DMS53 (cell line): Measurements from ENCODE around the gene MAP2.

Source experiments
- DNase-seq: peaks from one replicate; lab custom pipeline; 2025; lab: John Stamatoyannopoulos, UW

The MAP2 gene

DNA sequence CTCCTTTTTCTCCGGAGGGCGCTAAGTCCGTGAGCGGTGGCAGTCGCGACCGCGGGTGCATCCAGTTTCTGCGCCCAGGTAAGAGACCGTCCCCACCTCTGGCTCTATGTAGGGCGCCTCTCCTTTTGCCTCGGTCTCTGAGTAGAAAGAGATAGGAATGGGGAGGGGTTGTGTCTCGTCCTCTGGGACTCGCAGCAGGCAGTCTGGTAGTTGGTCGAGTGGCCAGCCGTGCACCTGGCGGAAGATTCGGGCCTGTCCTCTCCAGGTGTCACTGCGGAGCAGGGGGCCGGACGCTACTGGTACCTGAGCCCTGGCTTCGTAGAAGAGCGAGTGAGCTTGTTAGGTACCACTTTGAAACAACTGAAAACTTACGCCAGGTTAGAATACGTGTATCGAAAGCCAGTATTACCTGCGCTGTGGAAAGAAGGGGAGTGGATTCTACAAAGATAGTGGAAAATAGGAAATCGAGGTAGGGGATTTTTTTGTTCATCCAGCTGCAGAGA lies 403 bp downstream of the MAP2 start:
- peak; percentile 91 for DNase-seq

DNA sequence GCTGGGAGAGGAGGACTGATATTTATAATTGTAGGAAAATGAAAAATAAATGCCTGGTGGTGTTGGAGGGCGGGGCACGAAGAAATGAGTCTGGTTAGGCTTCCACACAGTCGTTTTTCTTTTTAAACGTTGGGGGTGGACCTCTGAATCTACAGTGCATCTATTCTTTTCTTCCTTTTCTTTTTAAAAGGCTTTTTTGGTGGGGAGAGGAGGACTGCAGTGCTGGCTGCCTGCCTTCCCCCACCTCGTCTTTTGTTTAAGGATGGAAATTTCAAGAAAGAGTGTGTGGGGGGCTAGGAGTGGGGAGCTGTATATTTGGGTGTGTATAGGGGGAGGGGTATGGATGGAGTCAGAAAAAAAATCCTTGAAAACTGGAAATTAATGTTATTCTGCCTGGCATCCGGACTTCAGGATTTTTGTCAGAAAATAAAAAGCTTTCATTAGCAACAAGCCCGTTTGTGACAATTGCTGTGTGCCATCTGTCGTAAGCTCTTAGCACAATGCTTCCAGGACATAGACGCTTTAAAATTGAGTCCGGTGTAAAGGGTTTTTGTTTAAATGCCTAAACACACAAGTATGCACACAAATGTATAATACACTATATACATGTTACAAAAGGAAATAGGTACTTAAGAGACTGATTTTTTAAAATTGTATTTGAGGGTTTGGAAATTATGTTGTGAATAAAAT lies 1.1 kb downstream of the MAP2 start:
- peak; percentile 65 for DNase-seq

DNA sequence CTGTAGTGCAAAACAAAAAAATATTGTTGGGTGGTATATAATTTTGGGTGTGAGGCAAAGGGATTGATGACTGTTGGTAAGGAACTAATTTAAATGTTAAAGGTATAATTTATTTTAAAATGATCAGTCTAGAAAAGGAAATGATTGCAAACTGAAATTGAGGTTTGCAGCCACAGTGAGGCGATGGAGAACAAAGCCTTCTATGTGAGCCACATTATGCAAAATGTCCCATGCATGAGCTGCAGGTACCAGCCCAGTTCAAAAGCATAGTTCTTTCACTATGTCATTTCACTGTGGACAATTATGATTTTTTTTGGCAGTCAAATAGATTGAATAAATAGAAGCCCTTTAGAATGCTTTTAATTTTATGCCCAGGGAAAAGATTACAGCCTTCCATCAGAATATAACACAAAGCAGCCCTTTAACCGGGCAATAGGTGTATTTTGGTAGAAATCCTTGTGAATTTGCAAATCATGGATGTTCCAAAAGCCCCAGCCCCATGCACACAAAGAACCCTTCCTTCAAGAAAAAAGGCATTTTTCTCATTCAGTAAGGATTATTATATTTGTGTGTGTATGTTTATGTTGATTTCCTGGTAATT lies 1.7 kb downstream of the MAP2 start:
- peak; percentile 88 for DNase-seq

DNA sequence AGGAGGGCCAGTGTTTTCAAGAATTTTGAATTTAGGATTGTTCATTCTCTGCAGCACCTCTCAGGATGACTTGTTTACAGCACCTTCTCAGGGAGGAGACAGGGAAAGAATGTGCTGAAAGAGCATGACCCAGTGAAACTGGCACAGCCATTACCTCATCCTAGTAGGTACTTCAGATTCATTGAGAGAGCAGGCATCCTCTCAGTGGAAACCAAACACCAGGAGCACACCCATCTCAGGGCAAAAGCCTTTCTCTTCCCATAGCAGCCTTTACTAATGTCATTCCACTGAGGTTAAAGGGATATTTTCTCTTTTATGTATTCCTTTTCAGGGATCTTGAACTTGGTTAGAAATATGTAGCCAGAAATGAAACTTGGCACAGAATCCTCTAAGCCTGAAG lies 2.6 kb downstream of the MAP2 start:
- peak; percentile 97 for DNase-seq

DNA sequence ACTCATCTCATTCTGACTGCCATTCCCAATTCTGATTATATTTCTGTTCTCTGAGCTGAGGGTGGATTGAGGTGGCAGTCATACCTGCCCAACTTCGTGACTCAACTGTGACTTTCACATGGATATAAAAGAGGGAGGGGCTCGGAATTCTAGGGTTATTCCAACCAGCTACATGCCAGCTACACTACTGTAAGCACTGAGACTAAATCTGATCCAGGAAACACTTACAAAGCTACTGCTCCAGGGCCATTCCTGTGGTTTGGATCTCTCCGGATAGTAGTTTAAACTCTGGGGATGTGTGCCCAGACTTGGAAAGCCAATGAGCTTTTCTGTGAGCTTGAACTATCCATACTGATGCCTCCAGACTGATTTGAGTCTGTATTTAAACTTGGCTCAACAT lies 7.9 kb downstream of the MAP2 start:
- no peak for DNase-seq

DNA sequence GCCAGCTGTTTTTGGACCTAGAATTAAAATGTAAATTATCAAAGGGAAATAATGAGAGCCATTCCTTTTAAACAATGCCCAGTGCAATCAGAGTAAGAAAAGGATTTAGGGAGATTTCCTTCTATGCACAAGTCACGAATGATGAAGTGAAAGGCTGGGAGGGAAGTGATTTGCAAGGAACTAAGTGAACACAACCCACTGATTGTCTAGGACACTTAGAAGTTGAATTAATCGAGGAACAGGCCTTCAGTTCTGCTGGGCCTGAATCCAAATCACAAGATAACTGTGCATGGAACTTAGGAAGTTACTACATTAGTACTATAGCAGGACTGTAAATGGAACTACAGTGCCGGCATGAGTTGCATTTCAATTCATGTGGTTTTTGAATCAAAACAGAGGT lies 17.7 kb downstream of the MAP2 start:
- no peak for DNase-seq

DNA sequence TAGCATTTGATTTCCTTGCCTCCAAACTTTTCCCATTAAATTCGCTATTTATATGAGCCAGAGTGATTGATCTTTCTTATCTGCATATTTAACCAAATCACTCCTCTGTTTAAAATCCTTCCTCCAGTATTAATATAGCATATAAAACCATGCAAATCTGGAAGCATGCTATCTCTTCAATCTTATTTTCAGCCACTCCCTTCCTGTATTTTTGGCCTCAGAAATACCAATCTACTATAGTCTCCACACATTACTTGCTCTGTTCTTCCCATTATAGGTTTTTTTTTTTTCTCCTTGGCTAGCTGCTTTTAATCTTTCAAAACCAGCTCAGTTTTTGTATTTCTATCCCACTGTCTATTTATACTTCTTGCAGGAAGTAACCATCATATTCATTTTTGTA lies 19.1 kb downstream of the MAP2 start:
- DNase-seq = no peak

DNA sequence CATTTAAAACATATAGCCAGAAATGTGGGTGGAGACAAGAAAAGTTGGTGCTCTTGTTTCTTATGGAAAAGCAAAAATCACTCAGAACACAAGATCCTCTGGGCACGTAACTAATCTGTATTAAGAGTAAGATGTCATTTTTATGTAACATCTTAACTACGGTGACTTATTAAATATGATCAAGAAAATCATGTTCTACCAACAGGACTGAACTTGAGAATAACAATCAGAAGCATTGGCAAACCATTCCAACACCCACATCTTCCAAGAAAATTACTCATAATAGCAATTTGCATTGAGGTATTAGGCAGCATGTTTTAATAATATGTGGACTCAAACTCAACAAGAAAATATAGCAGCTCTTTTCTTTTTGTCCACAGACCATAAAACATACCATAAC lies 21.6 kb downstream of the MAP2 start:
- no peak for DNase-seq

DNA sequence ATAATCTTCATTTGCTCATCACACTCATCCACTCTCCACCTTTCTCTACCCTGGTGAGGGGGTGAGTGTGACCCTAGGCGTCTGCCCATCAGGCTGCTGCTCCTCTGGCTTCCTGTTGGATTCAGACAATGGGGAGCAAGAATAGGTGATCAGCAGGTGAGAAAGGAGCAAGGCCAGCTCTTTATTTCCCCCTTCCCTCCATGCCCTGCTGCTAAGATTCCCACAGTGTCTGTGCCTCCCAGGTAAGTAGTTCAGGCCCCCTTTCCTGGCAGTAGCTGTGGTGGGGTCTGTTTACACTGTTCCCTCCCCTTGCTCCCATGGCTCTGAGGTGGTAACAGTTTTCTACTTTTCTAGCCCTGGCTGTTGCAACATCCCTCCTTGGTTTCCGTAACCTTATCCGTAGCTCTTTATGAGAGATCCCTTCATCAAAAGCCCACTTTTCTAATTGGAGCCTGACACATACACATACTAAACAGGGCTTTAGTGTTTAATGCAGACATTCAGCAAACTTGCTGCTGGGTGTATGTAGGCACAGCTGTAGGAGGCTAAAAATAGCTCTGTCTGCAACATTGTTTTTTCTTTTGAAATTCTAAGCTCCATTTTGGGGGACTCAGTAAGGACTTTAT lies 27.5 kb downstream of the MAP2 start:
- no peak for DNase-seq

DNA sequence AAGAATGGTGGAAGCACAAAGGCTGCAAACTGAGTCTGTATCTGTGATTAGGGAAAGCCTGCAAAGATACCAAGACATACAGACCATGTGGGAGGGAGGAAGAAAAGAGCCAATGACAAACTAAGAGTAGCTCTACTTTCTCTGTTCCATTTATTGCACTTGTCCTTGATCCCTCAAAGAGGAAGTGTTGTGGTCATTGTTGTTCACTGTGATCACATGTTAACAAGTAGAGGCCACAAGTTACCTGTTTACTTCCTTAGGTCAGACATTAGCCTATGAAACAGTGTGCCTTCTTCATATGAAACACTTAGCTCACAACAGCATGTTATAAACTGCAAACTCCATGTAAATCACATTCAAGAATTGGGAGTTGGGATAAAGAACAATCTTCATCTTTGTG lies 32.6 kb downstream of the MAP2 start:
- no peak for DNase-seq

DNA sequence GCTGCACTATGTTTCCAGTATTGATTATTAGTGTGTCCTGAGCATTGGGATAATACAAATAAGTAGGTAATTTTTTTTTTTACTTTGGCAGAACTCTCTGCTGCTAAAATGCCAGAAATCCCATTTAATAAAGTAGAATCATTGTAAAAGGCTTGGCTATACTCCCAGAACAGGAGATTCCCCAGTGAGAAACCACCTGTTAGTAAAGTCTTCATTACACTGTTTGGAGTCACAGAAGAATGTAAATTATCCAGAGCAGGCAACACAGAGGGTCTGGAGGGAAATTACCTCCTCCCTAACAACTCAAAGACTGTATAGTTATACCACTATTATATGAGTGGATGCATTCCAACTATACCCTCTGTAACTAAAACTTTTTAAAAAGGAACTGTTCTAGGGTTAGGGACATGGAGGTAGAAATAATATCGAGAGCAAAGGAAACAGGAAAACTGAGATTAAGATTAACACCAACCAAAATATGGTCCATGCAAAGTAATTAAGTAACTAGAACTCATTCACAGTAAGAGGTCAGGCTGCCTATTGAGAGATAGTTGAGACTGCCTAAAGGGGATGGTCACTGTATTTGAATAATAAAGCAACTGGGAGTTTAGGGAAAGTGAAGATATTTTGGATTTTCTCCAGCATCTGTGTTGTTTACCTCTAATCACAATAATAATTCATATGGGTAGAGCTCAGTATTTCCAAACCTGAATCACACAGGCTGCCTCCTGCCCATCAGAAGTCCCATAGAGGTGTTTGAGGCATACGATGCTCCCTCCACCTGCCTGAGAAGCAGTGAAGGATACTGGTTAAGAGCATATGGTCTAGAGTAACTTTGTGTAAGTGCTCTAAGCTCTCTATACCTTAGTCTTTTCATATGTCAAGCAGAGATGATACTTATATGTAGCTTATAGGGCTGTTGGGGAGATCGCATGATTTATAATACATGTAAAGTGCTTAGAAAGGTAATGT lies 34.4 kb downstream of the MAP2 start:
- DNase-seq = no peak

DNA sequence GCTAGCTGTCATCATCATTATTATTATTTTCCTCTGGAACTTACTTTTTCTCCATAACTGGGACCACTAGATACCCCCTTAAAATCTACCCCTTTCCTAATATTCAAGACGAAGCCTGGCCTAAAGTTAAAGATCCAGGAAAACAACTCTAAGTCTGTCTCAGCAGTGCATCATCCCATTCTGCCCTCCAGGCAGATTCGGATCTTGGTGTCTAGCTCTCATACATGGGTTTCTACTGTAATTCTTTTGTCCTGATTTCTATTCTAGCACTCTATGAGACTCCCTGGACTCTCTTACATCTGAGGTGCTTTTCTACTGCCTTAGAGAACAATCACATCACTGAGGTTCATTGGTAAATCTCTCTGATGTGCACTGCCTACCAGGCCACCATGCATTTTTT lies 35.5 kb downstream of the MAP2 start:
- DNase-seq = no peak

DNA sequence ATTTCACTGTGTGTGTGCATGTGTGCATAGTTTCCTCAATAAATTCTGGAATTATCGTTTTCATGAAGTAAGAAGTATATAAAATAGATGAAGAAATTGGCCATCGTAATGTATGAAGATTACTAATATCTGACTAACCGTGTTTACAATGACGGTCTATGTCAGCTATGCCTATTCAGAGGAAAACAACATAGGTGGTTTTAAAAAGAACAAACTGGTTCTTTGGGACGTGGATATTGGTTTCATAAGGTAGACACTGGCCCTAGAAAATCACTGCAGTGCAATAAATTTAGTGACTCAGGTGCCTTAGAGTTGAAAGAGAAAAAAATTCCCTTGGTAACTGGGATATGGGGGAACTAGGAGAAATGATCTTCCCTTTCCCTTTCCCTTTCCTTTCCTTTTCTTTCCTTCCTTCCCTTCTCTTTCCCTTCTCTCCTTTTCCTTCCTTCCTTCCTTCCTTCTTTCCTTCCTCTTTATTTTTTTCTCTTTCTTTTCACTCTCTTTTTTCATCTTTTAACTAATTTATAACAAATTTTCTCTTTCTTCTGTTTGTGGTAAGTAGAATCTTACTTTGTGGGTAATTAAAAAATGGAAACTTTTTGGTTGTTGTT lies 36.4 kb downstream of the MAP2 start:
- no peak for DNase-seq

DNA sequence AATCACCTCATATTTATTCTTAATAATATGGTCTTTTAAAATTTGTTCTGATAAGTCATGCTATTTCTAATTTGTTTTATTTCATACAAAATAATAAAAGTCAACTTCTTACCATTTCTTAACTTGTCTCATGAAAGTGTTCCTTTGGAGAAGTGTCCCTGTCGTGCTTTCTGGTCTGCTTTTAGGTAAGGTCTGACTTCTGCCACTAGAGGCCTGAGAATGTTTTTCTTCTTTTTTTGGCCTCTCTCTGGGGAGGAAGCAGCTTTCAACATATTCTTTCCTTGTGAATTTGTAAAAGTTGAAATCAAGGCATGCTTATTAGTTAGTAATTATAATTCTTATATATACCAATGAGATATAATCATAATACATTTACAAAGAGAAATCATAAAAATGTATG lies 39.4 kb downstream of the MAP2 start:
- peak; percentile 11 for DNase-seq

DNA sequence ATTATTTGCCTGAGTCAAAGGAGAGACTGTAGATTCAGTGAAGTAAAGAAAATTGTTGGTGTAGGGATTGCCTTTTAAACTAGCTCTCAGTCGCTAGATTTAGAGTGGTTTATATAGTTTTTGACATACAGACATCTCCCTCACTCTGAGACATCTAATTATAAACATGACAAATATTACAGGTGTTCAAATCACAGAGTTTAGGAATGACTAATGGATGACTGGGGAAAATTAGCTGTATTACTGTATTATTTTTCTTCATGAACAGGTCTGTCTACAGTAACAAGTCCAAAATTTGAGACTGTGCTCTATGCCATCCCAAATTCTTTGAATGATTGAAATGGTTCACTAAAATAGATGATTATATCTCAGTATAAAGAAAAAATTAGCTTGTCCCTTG lies 40.0 kb downstream of the MAP2 start:
- DNase-seq = no peak

DNA sequence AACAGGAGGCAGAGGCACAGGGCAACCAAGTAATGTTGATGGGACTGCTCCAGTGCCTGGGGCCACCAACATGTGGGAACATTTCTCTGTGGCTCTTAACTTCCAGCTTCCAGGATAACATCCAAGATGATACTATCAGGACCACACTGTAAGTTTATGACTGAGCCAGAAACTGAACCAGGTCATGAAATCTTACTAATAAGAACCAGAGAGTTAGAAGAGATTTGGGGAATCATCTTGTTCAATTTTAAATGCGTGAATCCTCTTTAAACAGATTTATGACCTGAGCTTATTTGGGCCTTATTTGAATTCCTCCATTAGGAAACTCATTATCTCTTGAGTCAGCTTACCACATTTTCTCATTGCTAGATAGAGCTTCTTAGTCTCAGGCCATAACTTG lies 45.0 kb downstream of the MAP2 start:
- DNase-seq = no peak

DNA sequence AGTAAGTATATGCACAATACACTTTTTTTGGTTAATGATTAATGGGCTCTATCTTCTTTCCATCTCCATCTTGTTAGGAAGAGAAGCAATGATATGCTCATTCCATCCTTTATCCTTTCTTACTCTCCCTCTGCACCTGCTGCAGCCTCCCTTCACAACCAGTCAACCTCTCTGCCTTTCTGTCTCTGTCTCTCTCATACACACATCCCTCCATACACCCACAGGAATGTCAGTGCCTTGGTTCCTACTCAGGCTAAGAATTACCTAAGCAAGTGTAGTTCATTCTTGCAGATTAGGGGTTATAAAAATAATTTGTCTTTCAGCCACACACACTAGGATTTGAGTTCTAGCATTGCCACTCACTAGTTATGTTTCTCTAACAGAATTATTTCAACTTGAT lies 45.6 kb downstream of the MAP2 start:
- no peak for DNase-seq

DNA sequence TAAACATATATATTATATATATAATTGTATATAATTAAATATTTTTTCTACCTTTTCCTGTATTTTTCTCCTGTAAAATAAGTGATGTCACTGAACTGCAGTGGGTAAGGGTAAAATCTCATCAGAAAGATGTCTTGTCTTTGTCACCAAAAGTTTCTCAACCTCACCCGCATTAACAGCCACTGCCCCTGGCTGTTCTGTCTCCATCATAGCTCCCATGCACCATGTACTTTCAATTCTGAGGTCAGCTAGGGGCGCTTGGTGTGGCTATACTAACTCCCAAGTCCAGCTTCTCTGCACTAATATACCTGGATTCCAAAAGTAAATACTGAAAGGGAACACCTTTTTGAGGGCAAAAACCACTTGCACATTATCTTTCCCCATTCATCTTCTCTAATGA lies 46.6 kb downstream of the MAP2 start:
- DNase-seq = no peak

DNA sequence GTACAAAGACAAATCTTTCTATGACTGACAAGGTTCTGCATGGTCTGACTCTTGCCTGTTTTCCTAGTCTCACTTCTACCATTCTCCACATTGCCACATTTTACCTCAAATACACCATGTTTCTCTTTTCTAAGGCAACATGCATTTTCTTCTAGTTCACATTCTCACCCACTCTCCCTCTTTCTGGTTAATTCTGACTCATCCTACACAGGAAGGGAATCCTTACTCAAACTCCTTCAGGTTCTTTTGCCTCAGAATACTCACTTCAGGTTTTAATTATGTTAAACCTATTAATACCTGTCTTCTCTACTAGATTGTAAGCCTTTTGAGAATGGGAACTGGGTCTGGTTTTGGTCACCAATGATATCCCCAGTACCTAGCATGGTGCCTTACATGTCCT lies 47.2 kb downstream of the MAP2 start:
- peak; percentile 24 for DNase-seq

DNA sequence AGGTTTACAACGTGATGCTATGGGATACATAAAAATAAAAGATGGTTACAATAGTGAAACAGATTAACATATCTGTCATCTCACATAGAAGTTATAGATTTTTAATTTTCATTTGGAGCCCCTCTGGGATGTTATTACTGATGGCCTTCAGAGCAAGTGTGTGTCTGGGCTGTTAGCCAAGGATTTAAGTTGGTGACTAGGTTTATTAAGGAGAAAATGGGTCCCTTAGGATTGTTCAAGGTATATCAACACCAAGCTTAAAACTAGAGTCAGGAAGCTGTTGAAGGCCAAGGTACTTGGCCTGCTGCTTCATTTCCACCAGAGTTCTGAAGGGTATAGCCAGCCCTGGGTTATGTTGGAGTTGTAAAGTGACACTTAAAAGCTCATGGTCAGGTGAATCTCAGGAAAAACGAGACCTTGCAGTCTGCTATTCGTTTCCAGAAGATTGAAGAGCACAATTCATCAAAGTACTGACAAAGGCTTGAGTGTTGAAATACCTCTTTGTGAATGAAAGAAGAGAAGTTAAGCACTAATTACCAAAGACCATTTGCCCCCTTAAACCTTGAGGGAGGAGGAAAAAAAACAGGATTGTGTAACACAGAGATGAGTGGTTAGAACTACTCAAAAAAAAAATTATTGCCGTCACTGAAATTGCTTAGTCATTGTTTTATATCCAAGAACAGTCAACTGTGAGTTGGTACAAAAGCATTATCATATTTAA lies 48.4 kb downstream of the MAP2 start:
- DNase-seq = peak; percentile 84

DNA sequence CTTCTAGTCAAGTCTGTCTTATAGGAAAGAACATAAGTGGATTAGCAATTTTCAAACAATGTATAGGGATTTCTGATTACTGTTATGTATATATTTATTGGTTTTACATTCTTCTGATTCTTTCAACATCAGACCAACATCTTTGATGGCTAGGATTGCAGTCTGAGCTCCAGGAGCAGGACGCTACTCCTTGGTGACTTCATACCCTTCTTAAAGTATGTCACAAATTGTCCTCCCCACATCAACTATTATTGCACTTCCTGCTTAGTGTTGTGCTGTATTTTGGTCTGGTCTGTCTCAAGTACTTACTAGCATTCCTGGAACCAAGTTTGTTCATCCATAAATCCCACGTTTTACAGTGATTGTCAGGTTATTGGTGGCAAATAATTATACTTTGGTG lies 49.0 kb downstream of the MAP2 start:
- peak; percentile 49 for DNase-seq
